Mononuclear cell (primary cell): ENCODE measurements around the gene MTF1. TPM values are rescaled to one million over a fixed set of nuclear protein-coding genes. Genes with fewer than 3 reads are reported as not detected.
A peak's percentile ranks its signal among the peaks of the same experiment; 100 is the strongest.

Source experiments
- H3K27me3 ChIP-seq: 2 replicates; pipeline ENCODE4 v1.6.0; 2011; ENCODE audit warnings: low read length, control low read depth; ENCODE audit not compliant: insufficient read depth
- H3K4me1 ChIP-seq: 2 replicates; pipeline ENCODE4 v1.5.1; 2011; ENCODE audit warnings: mild to moderate bottlenecking, low read length, control low read depth; ENCODE audit not compliant: insufficient read depth
- H3K4me3 ChIP-seq: 2 replicates; pipeline ENCODE4 v1.5.1; 2011; ENCODE audit warnings: mild to moderate bottlenecking, low read length, moderate library complexity
- H3K9me3 ChIP-seq: 2 replicates; pipeline ENCODE4 v1.5.1; 2011; ENCODE audit warnings: low read depth, mild to moderate bottlenecking, control low read depth, low read length
- total RNA-seq: library from RNA; depleted of rRNA; stranded (reverse); fragments of >200 nt; gene quantifications from one replicate; pipeline ENCODE4 v1.2.3, GENCODE V29; 2012

MTF1 gene
- total RNA-seq, 1 donor: 8.2 TPM

GRCh38 chr1:37884145-37884544 is 24.8 kb upstream of the MTF1 start:
- no peak overlapping the region for H3K4me3 ChIP-seq

GRCh38 chr1:37883671-37884070 is 24.3 kb upstream of the MTF1 start:
- Histone ChIP-seq H3K4me3 (no peak overlapping the region), H3K9me3 (no peaks in the 10 kb centered on the region), H3K4me1 (peaks cover 4% of the 10 kb centered on the region), H3K27me3 (no peaks in the 10 kb centered on the region)

More at GRCh38 chr1:37884145-37884544, 24.8 kb upstream of the MTF1 start:
- Histone ChIP-seq H3K4me1 (peaks cover 4% of the 10 kb centered on the region), H3K27me3 (no peaks in the 10 kb centered on the region), H3K9me3 (no peaks in the 10 kb centered on the region)

GRCh38 chr1:37879865-37880264 is 20.5 kb upstream of the MTF1 start:
- H3K9me3 ChIP-seq: no peaks in the 10 kb centered on the region
- H3K4me3 ChIP-seq: no peak overlapping the region
- H3K4me1 ChIP-seq: peaks cover 4% of the 10 kb centered on the region
- H3K27me3 ChIP-seq: no peaks in the 10 kb centered on the region

GRCh38 chr1:37878071-37878470 is 18.7 kb upstream of the MTF1 start:
- H3K27me3 ChIP-seq: no peaks in the 10 kb centered on the region
- no peak overlapping the region for H3K4me3 ChIP-seq
- H3K9me3 ChIP-seq: no peaks in the 10 kb centered on the region
- H3K4me1 ChIP-seq: no peaks in the 10 kb centered on the region

- Histone ChIP-seq H3K4me1 (no peaks in the 10 kb centered on the region), H3K9me3 (no peaks in the 10 kb centered on the region), H3K27me3 (no peaks in the 10 kb centered on the region), H3K4me3 (no peak overlapping the region)
These were observed 16.4 kb upstream of the MTF1 start for GRCh38 chr1:37875833-37876232.

- no peaks in the 10 kb centered on the region for H3K27me3 ChIP-seq
- H3K9me3 ChIP-seq: no peaks in the 10 kb centered on the region
- H3K4me3 ChIP-seq: no peak overlapping the region
- no peaks in the 10 kb centered on the region for H3K4me1 ChIP-seq
These were observed 13.3 kb upstream of the MTF1 start for GRCh38 chr1:37872692-37873091.

GRCh38 chr1:37868466-37868865 is 9.1 kb upstream of the MTF1 start:
- no peaks in the 10 kb centered on the region for H3K9me3 ChIP-seq

GRCh38 chr1:37867784-37868183 is 8.4 kb upstream of the MTF1 start:
- Histone ChIP-seq H3K27me3 (no peaks in the 10 kb centered on the region), H3K4me3 (no peak overlapping the region), H3K4me1 (no peaks in the 10 kb centered on the region), H3K9me3 (no peaks in the 10 kb centered on the region)

More at GRCh38 chr1:37868466-37868865, 9.1 kb upstream of the MTF1 start:
- H3K4me3 ChIP-seq: no peak overlapping the region
- H3K27me3 ChIP-seq: no peaks in the 10 kb centered on the region
- no peaks in the 10 kb centered on the region for H3K4me1 ChIP-seq

GRCh38 chr1:37866491-37866890 is 7.1 kb upstream of the MTF1 start:
- Histone ChIP-seq H3K4me1 (no peaks in the 10 kb centered on the region), H3K9me3 (no peaks in the 10 kb centered on the region), H3K4me3 (no peak overlapping the region), H3K27me3 (no peaks in the 10 kb centered on the region)

- no peak overlapping the region for H3K4me3 ChIP-seq
- H3K9me3 ChIP-seq: no peaks in the 10 kb centered on the region
- H3K4me1 ChIP-seq: peaks cover under 1% of the 10 kb centered on the region
- no peaks in the 10 kb centered on the region for H3K27me3 ChIP-seq
These were observed 6.1 kb upstream of the MTF1 start for GRCh38 chr1:37865348-37866120.

- no peak overlapping the region for H3K4me3 ChIP-seq
- peaks cover 22% of the 10 kb centered on the region for H3K4me1 ChIP-seq
- H3K27me3 ChIP-seq: no peaks in the 10 kb centered on the region
- H3K9me3 ChIP-seq: no peaks in the 10 kb centered on the region
These were observed 2.9 kb upstream of the MTF1 start for GRCh38 chr1:37862330-37862729.

GRCh38 chr1:37861151-37861550 is 1.8 kb upstream of the MTF1 start:
- H3K9me3 ChIP-seq: no peaks in the 10 kb centered on the region
- no peak overlapping the region for H3K4me3 ChIP-seq
- no peaks in the 10 kb centered on the region for H3K27me3 ChIP-seq
- peaks cover 34% of the 10 kb centered on the region for H3K4me1 ChIP-seq

- Histone ChIP-seq H3K27me3 (no peaks in the 10 kb centered on the region), H3K4me3 (peak overlapping the region; percentile 87), H3K4me1 (peaks cover 42% of the 10 kb centered on the region), H3K9me3 (no peaks in the 10 kb centered on the region)
These were observed 914 bp upstream of the MTF1 start for GRCh38 chr1:37860346-37860666.

- Histone ChIP-seq H3K4me1 (peaks cover 55% of the 10 kb centered on the region), H3K27me3 (no peaks in the 10 kb centered on the region)
These were observed 373 bp downstream of the MTF1 start for GRCh38 chr1:37858931-37859506.

GRCh38 chr1:37854406-37854805 is 5.0 kb downstream of the MTF1 start:
- Histone ChIP-seq H3K9me3 (no peaks in the 10 kb centered on the region), H3K27me3 (no peaks in the 10 kb centered on the region), H3K4me1 (peaks cover 97% of the 10 kb centered on the region), H3K4me3 (no peak overlapping the region)

More at GRCh38 chr1:37858931-37859506, 373 bp downstream of the MTF1 start:
- Histone ChIP-seq H3K9me3 (no peaks in the 10 kb centered on the region), H3K4me3 (peak overlapping the region; percentile 87)

- peaks cover 100% of the 10 kb centered on the region for H3K4me1 ChIP-seq
- no peaks in the 10 kb centered on the region for H3K9me3 ChIP-seq
- H3K27me3 ChIP-seq: no peaks in the 10 kb centered on the region
- H3K4me3 ChIP-seq: no peak overlapping the region
These were observed 6.2 kb downstream of the MTF1 start for GRCh38 chr1:37853157-37853556.
